IMR-90 (cell line): ENCODE measurements around the gene CPB2. TPM values are rescaled to one million over a fixed set of nuclear protein-coding genes. Genes with fewer than 3 reads are reported as not detected.

Experiments used
- ATAC-seq: fragments of 200-7000 bp; cut with Tn5 transposase; 2 replicates; pipeline ENCODE4 v1.9.1; 2020; ENCODE audit warnings: low read depth, mild to moderate bottlenecking, moderate library complexity
- BruUV-seq: library from RNA; stranded (reverse); fragments of 400-500 nt; replicated peaks from 2 replicates; lab custom pipeline; 2021; lab: Mats Ljungman, UMichigan
- CTCF ChIA-PET: fragments of 300-600 bp; formaldehyde crosslinking; extraction: SDS; loops from one replicate; lab custom pipeline; 2021; ENCODE audit warnings: antibody characterized with exemption; lab: Yijun Ruan, JAX
- POLR2A ChIA-PET: fragments of 300-600 bp; sonication (Branson Sonifier 250); formaldehyde crosslinking; loops from one replicate; lab custom pipeline; 2022; ENCODE audit warnings: antibody characterized with exemption; ENCODE audit not compliant: unreplicated experiment; lab: Charles Lee
- DNase-seq: peaks from one replicate; pipeline ENCODE4 v3.0.0; 2013
- H2AFZ ChIP-seq: replicated peaks from 2 replicates; pipeline ENCODE3; 2013; ENCODE audit warnings: low read length, mild to moderate bottlenecking; ENCODE audit not compliant: poor library complexity
- H2AK5ac ChIP-seq: 2 replicates; pipeline ENCODE4 v1.6.1; 2013; ENCODE audit warnings: low read depth, low read length, inconsistent platforms
- H2AK9ac ChIP-seq: replicated peaks from 2 replicates; pipeline ENCODE3; 2013; ENCODE audit warnings: mild to moderate bottlenecking, low read depth, low read length, moderate library complexity; ENCODE audit not compliant: poor library complexity
- H2BK120ac ChIP-seq: 2 replicates; pipeline ENCODE4 v1.6.1; 2013; ENCODE audit warnings: low read depth, low read length, inconsistent platforms
- H2BK15ac ChIP-seq: 3 replicates; pipeline ENCODE4 v1.6.1; 2013; ENCODE audit warnings: low read depth, low read length, inconsistent platforms
- H2BK20ac ChIP-seq: 2 replicates; pipeline ENCODE4 v1.6.1; 2013; ENCODE audit warnings: low read depth, mild to moderate bottlenecking, inconsistent platforms, low read length, moderate library complexity
- H2BK5ac ChIP-seq: 2 replicates; pipeline ENCODE4 v1.6.1; 2013; ENCODE audit warnings: mild to moderate bottlenecking, low read depth, low read length, inconsistent platforms; ENCODE audit not compliant: poor library complexity, severe bottlenecking
- H3K14ac ChIP-seq: replicated peaks from 2 replicates; pipeline ENCODE4 v1.6.1; 2013; ENCODE audit warnings: low read depth, low read length, inconsistent platforms
- H3K18ac ChIP-seq: 2 replicates; pipeline ENCODE4 v1.6.1; 2013; ENCODE audit warnings: low read depth, low read length, control low read depth
- H3K23ac ChIP-seq: 2 replicates; pipeline ENCODE4 v1.6.1; 2013; ENCODE audit warnings: low read depth, low read length, inconsistent platforms
- H3K27ac ChIP-seq: 2 replicates; pipeline ENCODE4 v1.5.1; 2013; ENCODE audit warnings: mild to moderate bottlenecking, control low read depth, low read length; ENCODE audit not compliant: insufficient read depth
- H3K27me3 ChIP-seq: 2 replicates; pipeline ENCODE4 v1.6.1; 2013; ENCODE audit warnings: low read length; ENCODE audit not compliant: control insufficient read depth, insufficient read depth
- H3K36me3 ChIP-seq: 2 replicates; pipeline ENCODE4 v1.6.1; 2013; ENCODE audit warnings: low read length, mixed read lengths; ENCODE audit not compliant: control insufficient read depth, insufficient read depth
- H3K4ac ChIP-seq: 2 replicates; pipeline ENCODE4 v1.6.1; 2013; ENCODE audit warnings: low read depth, low read length, inconsistent platforms
- H3K4me1 ChIP-seq: 2 replicates; pipeline ENCODE4 v1.6.1; 2013; ENCODE audit warnings: low read length, mixed read lengths; ENCODE audit not compliant: control insufficient read depth, insufficient read depth
- H3K4me2 ChIP-seq: 2 replicates; pipeline ENCODE4 v1.6.1; 2013; ENCODE audit warnings: low read depth, mild to moderate bottlenecking, control low read depth, low read length, moderate library complexity
- H3K4me3 ChIP-seq: 2 replicates; pipeline ENCODE4 v1.5.1; 2013; ENCODE audit warnings: low read depth, mild to moderate bottlenecking, control low read depth, low read length, moderate library complexity; ENCODE audit not compliant: insufficient read depth
- H3K56ac ChIP-seq: 2 replicates; pipeline ENCODE4 v1.6.1; 2013; ENCODE audit warnings: low read length, inconsistent platforms; ENCODE audit not compliant: insufficient read depth; ENCODE audit errors: extremely low read depth
- H3K79me1 ChIP-seq, 2 experiments: 2 replicates each; pipeline ENCODE4 v1.6.1; 2013; ENCODE audit warnings: low read length in 2 of 2, inconsistent platforms in 1 of 2, low read depth in 1 of 2
- H3K9ac ChIP-seq: 2 replicates; pipeline ENCODE4 v1.6.1; 2013; ENCODE audit warnings: low read depth, low read length, control low read depth
- H3K9me1 ChIP-seq: 2 replicates; pipeline ENCODE4 v1.6.1; 2013; ENCODE audit warnings: low read length, inconsistent platforms; ENCODE audit not compliant: insufficient read depth
- H3K9me3 ChIP-seq: 2 replicates; pipeline ENCODE4 v1.6.1; 2013; ENCODE audit warnings: low read length; ENCODE audit not compliant: control insufficient read depth, insufficient read depth
- H4K20me1 ChIP-seq: 2 replicates; pipeline ENCODE4 v1.6.1; 2013; ENCODE audit warnings: low read length, inconsistent platforms; ENCODE audit not compliant: insufficient read depth
- H4K5ac ChIP-seq: 2 replicates; pipeline ENCODE4 v1.6.1; 2013; ENCODE audit warnings: mild to moderate bottlenecking, low read depth, low read length, control low read depth
- H4K8ac ChIP-seq, 2 experiments: 2 replicates each; pipeline ENCODE4 v1.6.1; 2013; ENCODE audit warnings: low read depth in 2 of 2, low read length in 2 of 2, control low read depth in 1 of 2, inconsistent platforms in 1 of 2
- H4K91ac ChIP-seq: 2 replicates; pipeline ENCODE4 v1.6.1; 2013; ENCODE audit warnings: low read depth, low read length, inconsistent platforms; ENCODE audit not compliant: insufficient read depth
- MXI1 ChIP-seq: IDR thresholded peaks from 2 replicates; pipeline ENCODE4 v1.6.1; 2012; ENCODE audit warnings: low read depth, mild to moderate bottlenecking, low read length, moderate library complexity, borderline replicate concordance
- RAD21 ChIP-seq: IDR thresholded peaks from 2 replicates; pipeline ENCODE4 v1.6.1; 2012; ENCODE audit warnings: low read length, improper control_type of control experiment
- RFX5 ChIP-seq: IDR thresholded peaks from 2 replicates; pipeline ENCODE4 v1.8.0; 2012; ENCODE audit warnings: low read depth, mild to moderate bottlenecking, low read length, moderate library complexity
- WGBS, 2 experiments: methylation state at CpG; one replicate each; pipeline versions ENCODE4 v1.1.5 to v1.1.7; 2013; ENCODE audit warnings: missing lambda C conversion rate in 2 of 2; ENCODE audit not compliant: insufficient read length in 1 of 2; ENCODE audit errors: extremely low coverage in 2 of 2; 5-methylcytosine and 5-hydroxymethylcytosine counted together
- dilution Hi-C: fragments of 300-500 bp; cut with HindIII; formaldehyde crosslinking; loops from one replicate; pipeline ENCODE4 v1.14.3; 2018; ENCODE audit warnings: low sequenced_read_pairs; ENCODE audit not compliant: unreplicated experiment
- in situ Hi-C: fragments of 300-500 bp; cut with MboI; formaldehyde crosslinking; loops from 3 replicates; pipeline ENCODE4 v1.14.3; 2019; ENCODE audit warnings: low sequenced_read_pairs, inconsistent platforms, mixed read lengths
- intact Hi-C: fragments of 100-400 bp; cut with micrococcal nuclease; formaldehyde crosslinking; loops from 2 replicates; pipeline ENCODE4 v1.10.0; 2022
- polyA plus RNA-seq, 3 experiments: library from polyadenylated mRNA; depleted of rRNA; stranded (reverse); fragments of >200 nt; gene quantifications; 2 replicates each; pipeline ENCODE4 v1.2.3, GENCODE V29; 2012; ENCODE audit warnings: low replicate concordance in 1 of 3
- total RNA-seq: library from RNA; depleted of rRNA; stranded (reverse); fragments of >200 nt; gene quantifications from 2 replicates; pipeline ENCODE4 v1.2.3, GENCODE V29; 2012

The CPB2 gene
- total and polyA plus RNA-seq, 2 of the 4 experiments (the other 2 are of a cell fraction) = not detected

GRCh38 chr13:46142776-46143175, 37.9 kb upstream of the CPB2 start:
- no peak for DNase-seq

More at GRCh38 chr13:46142776-46143175, 37.9 kb upstream of the CPB2 start:
- intact Hi-C loops = no loop called here
- Histone ChIP-seq H3K9ac (no peak overlapping the region), H2AFZ (no peak overlapping the region), H2BK5ac (no peak overlapping the region), H3K56ac (no peak overlapping the region), H4K5ac (no peak overlapping the region), H3K23ac (no peak overlapping the region), H3K79me1 (no peaks in the 10 kb centered on the region), H3K14ac (no peak overlapping the region), H3K4me3 (no peak overlapping the region), H3K9me1 (no peaks in the 10 kb centered on the region), H2BK120ac (no peak overlapping the region), H3K4me1 (no peaks in the 10 kb centered on the region), H4K8ac (no peak overlapping the region), H3K9me3 (no peaks in the 10 kb centered on the region), H2BK15ac (no peak overlapping the region), H3K18ac (no peak overlapping the region), H2AK9ac (no peak overlapping the region), H2BK20ac (no peak overlapping the region), H3K4ac (no peak overlapping the region), H4K91ac (no peak overlapping the region), H3K27me3 (peaks cover 2% of the 10 kb centered on the region; the same call in 1 of the 2 replicates), H3K27ac (no peak overlapping the region), H3K36me3 (no peaks in the 10 kb centered on the region), H4K20me1 (no peaks in the 10 kb centered on the region), H3K4me2 (no peak overlapping the region), H2AK5ac (no peak overlapping the region)
- no TSS peak for BruUV-seq
- TF ChIP-seq RAD21 = no peak
- no peak for TF ChIP-seq RFX5
- no peak for TF ChIP-seq MXI1
- dilution Hi-C loops = no loop called here
- POLR2A ChIA-PET = no interaction called here
- CTCF ChIA-PET = interaction anchor here (0.8 kb wide), 1 partner anchor 17 kb away, joined by 3 read pairs; no protein-coding TSS in a partner anchor
- ATAC-seq = no peak
- in situ Hi-C loops = no loop called here
- 44% methylated on average over 2 of the region's 3 CpGs; no CpG with 5 or more reads in 1 of the 2 experiments for WGBS, 2 experiments
